Testis (tissue), 2 donors: ENCODE results near the gene ELFN2.

ENCODE experiments used
- POLR2A ChIP-seq: fragments of 450-650 bp; IDR thresholded peaks from one replicate; pipeline ENCODE4 v1.6.1; 2017; ENCODE audit warnings: antibody characterized with exemption, mild to moderate bottlenecking, moderate library complexity
- TF ChIP-seq, protein P1 (sequence below), 3 experiments: fragments of 450-650 bp in 2 of 3; fragments of 200-600 bp in 1 of 3; sonication (generic) in 1 of 3; IDR thresholded peaks; one replicate each; pipeline ENCODE4 v1.5.1; 2016 to 2019; ENCODE audit warnings: antibody characterized with exemption in 3 of 3, mild to moderate bottlenecking in 2 of 3, moderate library complexity in 1 of 3

DNA sequence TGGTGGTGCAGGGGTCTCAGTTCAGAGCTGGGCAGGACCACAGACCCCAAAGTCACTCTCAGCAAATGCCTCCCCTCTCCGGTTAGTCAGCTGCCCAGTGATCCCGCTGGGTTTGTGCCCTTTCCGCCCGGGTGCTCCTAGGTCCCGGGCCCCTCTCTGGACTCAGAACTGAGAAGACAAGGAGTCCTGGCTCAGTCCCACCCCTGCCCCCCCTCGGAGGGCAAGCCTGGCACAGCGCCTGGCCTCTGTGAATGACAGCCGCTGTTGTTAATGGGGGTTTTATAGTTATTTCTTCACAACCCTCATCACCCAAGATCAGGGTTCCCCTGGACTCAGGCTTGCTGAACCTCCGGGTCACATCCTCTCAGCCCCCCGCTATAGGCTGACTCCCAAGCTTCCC, 47.6 kb downstream of the ELFN2 start:
- TF ChIP-seq, protein P1, sequence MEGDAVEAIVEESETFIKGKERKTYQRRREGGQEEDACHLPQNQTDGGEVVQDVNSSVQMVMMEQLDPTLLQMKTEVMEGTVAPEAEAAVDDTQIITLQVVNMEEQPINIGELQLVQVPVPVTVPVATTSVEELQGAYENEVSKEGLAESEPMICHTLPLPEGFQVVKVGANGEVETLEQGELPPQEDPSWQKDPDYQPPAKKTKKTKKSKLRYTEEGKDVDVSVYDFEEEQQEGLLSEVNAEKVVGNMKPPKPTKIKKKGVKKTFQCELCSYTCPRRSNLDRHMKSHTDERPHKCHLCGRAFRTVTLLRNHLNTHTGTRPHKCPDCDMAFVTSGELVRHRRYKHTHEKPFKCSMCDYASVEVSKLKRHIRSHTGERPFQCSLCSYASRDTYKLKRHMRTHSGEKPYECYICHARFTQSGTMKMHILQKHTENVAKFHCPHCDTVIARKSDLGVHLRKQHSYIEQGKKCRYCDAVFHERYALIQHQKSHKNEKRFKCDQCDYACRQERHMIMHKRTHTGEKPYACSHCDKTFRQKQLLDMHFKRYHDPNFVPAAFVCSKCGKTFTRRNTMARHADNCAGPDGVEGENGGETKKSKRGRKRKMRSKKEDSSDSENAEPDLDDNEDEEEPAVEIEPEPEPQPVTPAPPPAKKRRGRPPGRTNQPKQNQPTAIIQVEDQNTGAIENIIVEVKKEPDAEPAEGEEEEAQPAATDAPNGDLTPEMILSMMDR (IDR thresholded peaks at IDR 0.05) = no peak
- TF ChIP-seq POLR2A = no peak
